Fibroblast of lung (primary cell): ENCODE measurements around the gene IDE. TPM values are rescaled to one million over a fixed set of nuclear protein-coding genes. Genes with fewer than 3 reads are reported as not detected.

Experiments used
- DNase-seq, 2 donors: peaks; one replicate each; pipeline versions ENCODE4 v3.0.0 to v3.0.0-alpha.2; 2010; ENCODE audit warnings: low read depth in 2 of 2
- H2AFZ ChIP-seq: 2 replicates; pipeline ENCODE4 v1.5.1; 2012; ENCODE audit warnings: low read length, control low read depth, inconsistent platforms
- H3K27ac ChIP-seq: 2 replicates; pipeline ENCODE4 v1.5.1; 2011; ENCODE audit warnings: low read length, control low read depth; ENCODE audit not compliant: insufficient read depth
- H3K27me3 ChIP-seq: 2 replicates; pipeline ENCODE4 v1.5.1; 2011; ENCODE audit warnings: mild to moderate bottlenecking, low read length; ENCODE audit not compliant: control insufficient read depth, insufficient read depth
- H3K36me3 ChIP-seq: 2 replicates; pipeline ENCODE4 v1.5.1; 2011; ENCODE audit warnings: low read length; ENCODE audit not compliant: control insufficient read depth, insufficient read depth
- H3K4me1 ChIP-seq: 2 replicates; pipeline ENCODE4 v1.5.1; 2011; ENCODE audit warnings: low read length; ENCODE audit not compliant: control insufficient read depth, insufficient read depth; ENCODE audit errors: extremely low read depth
- H3K4me2 ChIP-seq: 2 replicates; pipeline ENCODE4 v1.5.1; 2011; ENCODE audit warnings: low read length, control low read depth; ENCODE audit not compliant: insufficient read depth; ENCODE audit errors: extremely low read depth
- H3K4me3 ChIP-seq, 4 experiments: fragments of 200-600 bp in 1 of 4; sonication (generic) in 1 of 4; replicated peaks in 1 of 4; 2 replicates each; pipeline ENCODE4 v1.5.1; 2011 to 2016; ENCODE audit warnings: low read length in 4 of 4, low read depth in 3 of 4, mild to moderate bottlenecking in 3 of 4, control low read depth in 2 of 4, inconsistent platforms in 1 of 4, mixed read lengths in 1 of 4; ENCODE audit not compliant: insufficient read depth in 1 of 4; ENCODE audit errors: control extremely low read depth in 1 of 4
- H3K79me2 ChIP-seq: 2 replicates; pipeline ENCODE4 v1.5.1; 2012; ENCODE audit warnings: mild to moderate bottlenecking, low read length, inconsistent platforms; ENCODE audit not compliant: control insufficient read depth, insufficient read depth
- H3K9ac ChIP-seq: 2 replicates; pipeline ENCODE4 v1.5.1; 2011; ENCODE audit warnings: mild to moderate bottlenecking, low read length, control low read depth; ENCODE audit not compliant: insufficient read depth
- H3K9me3 ChIP-seq: 2 replicates; pipeline ENCODE4 v1.5.1; 2012; ENCODE audit warnings: low read depth, low read length; ENCODE audit not compliant: control insufficient read depth, insufficient read depth
- H4K20me1 ChIP-seq: 2 replicates; pipeline ENCODE4 v1.5.1; 2011; ENCODE audit warnings: low read length; ENCODE audit not compliant: control insufficient read depth, insufficient read depth; ENCODE audit errors: extremely low read depth
- EZH2 ChIP-seq: IDR thresholded peaks from 2 replicates; pipeline ENCODE4 v1.5.1; 2012; ENCODE audit warnings: low read length, control low read depth, mild to moderate bottlenecking; ENCODE audit errors: missing control alignments
- polyA minus RNA-seq: library from RNA; depleted of rRNA, polyadenylated mRNA; stranded (reverse); fragments of >200 nt; gene quantifications from 2 replicates; pipeline ENCODE4 v1.2.3, GENCODE V29; 2011; ENCODE audit warnings: low replicate concordance
- polyA plus RNA-seq, 2 donors: library from polyadenylated mRNA; depleted of rRNA in 1 of 2; stranded (reverse) in 1 of 2; unstranded in 1 of 2; fragments of >200 nt; gene quantifications; 2 replicates each; pipeline ENCODE4 v1.2.1, GENCODE V29; 2011 to 2012; ENCODE audit warnings: missing spikeins in 1 of 2
- total RNA-seq: library from RNA; depleted of rRNA; stranded (reverse); fragments of >200 nt; gene quantifications from 2 replicates; pipeline ENCODE4 v1.2.1, GENCODE V29; 2014
- TF ChIP-seq, protein P1 (sequence below), 2 donors: IDR thresholded peaks in 1 of 2; conservative IDR thresholded peaks in 1 of 2; 1 replicate in 1 of 2; 2 replicates in 1 of 2; pipeline ENCODE4 v1.5.1; 2011 to 2012; ENCODE audit warnings: low read length in 2 of 2, control low read depth in 1 of 2, inconsistent platforms in 1 of 2, low read depth in 1 of 2, mild to moderate bottlenecking in 1 of 2

The IDE gene
- total RNA-seq (19.3 and 21.3 TPM in 2 replicates), polyA plus RNA-seq (19.4 and 24.5 TPM in 2 replicates), polyA minus RNA-seq (7.9 and 11.5 TPM in 2 replicates)
- 15.4 and 15.9 TPM in 2 replicates for polyA plus RNA-seq (2012)

GRCh38 chr10:92573798-92574547 lies at the start of gene IDE:
IDE (minus strand) TSS chr10:92574093; CDS start chr10:92574019, 74 bp downstream.
- no peaks in the 10 kb centered on the region for H3K9me3 ChIP-seq
- DNase-seq, result peak; percentile 88 to 95

DNA sequence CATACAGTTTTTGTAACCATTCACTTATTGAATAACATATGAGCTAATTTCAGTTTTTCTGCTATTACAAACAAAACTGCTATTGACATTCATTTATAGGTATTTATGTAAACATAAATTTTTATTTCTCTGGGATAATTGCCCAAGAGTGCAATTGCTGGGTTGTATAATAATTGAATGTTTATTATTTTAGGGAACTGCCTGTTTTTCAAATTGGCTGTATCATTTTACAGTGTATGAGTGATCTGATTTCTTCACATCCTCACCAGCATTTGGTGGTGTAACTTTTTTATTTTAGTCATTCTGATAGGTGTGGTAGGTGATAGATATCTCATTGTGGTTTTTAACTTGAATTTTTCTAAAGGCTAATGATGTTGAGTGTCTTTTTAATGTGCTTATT lies 45.5 kb upstream of the IDE start:
- H3K4me3 ChIP-seq, result no peak overlapping the region
- no peaks in the 10 kb centered on the region for H3K79me2 ChIP-seq
- H2AFZ ChIP-seq, result no peak overlapping the region
- H3K9ac ChIP-seq, result no peak overlapping the region
- H3K4me1 ChIP-seq, result no peaks in the 10 kb centered on the region
- no peak for TF ChIP-seq EZH2
- TF ChIP-seq, protein P1, sequence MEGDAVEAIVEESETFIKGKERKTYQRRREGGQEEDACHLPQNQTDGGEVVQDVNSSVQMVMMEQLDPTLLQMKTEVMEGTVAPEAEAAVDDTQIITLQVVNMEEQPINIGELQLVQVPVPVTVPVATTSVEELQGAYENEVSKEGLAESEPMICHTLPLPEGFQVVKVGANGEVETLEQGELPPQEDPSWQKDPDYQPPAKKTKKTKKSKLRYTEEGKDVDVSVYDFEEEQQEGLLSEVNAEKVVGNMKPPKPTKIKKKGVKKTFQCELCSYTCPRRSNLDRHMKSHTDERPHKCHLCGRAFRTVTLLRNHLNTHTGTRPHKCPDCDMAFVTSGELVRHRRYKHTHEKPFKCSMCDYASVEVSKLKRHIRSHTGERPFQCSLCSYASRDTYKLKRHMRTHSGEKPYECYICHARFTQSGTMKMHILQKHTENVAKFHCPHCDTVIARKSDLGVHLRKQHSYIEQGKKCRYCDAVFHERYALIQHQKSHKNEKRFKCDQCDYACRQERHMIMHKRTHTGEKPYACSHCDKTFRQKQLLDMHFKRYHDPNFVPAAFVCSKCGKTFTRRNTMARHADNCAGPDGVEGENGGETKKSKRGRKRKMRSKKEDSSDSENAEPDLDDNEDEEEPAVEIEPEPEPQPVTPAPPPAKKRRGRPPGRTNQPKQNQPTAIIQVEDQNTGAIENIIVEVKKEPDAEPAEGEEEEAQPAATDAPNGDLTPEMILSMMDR (conservative IDR thresholded peaks at IDR 0.05 in 1 of 2, IDR thresholded peaks at IDR 0.05 in 1 of 2; ENCODE audit: low read depth in 1 of 2, low read length in 2 of 2), result no peak
- no peak overlapping the region for H3K4me2 ChIP-seq
- no peaks in the 10 kb centered on the region for H3K9me3 ChIP-seq
- no peak overlapping the region for H3K27ac ChIP-seq
- H3K36me3 ChIP-seq, result peaks cover 4% of the 10 kb centered on the region
- peak in 1 of 2 donors; percentile 53 for DNase-seq
- H4K20me1 ChIP-seq, result no peaks in the 10 kb centered on the region
- H3K27me3 ChIP-seq, result no peaks in the 10 kb centered on the region

More at GRCh38 chr10:92573798-92574547, at the start of gene IDE:
- no peaks in the 10 kb centered on the region for H4K20me1 ChIP-seq
- H3K79me2 ChIP-seq, result peaks cover 19% of the 10 kb centered on the region
- H3K9ac ChIP-seq, result peak within 1 kb of the TSS; percentile 74
- H3K27me3 ChIP-seq, result no peaks in the 10 kb centered on the region
- peak within 1 kb of the TSS; percentile 89 for H2AFZ ChIP-seq
- peak within 1 kb of the TSS; percentile 94 for H3K27ac ChIP-seq
- H3K36me3 ChIP-seq, result no peaks in the 10 kb centered on the region
- peak within 1 kb of the TSS; percentile 70 to 98 (median 82) for H3K4me3 ChIP-seq
- H3K4me2 ChIP-seq, result peak within 1 kb of the TSS; percentile 90
- TF ChIP-seq, protein P1 (conservative IDR thresholded peaks at IDR 0.05 in 1 of 2, IDR thresholded peaks at IDR 0.05 in 1 of 2; ENCODE audit: low read depth in 1 of 2, low read length in 2 of 2), result peak; percentile 64 to 81
- no peak for TF ChIP-seq EZH2
- H3K4me1 ChIP-seq, result peaks cover 13% of the 10 kb centered on the region

- H2AFZ ChIP-seq, result no peak overlapping the region
- no peaks in the 10 kb centered on the region for H3K4me1 ChIP-seq
- H3K27me3 ChIP-seq, result no peaks in the 10 kb centered on the region
- no peaks in the 10 kb centered on the region for H4K20me1 ChIP-seq
- peaks cover 2% of the 10 kb centered on the region for H3K36me3 ChIP-seq
- DNase-seq, result no peak
- H3K9ac ChIP-seq, result no peak overlapping the region
- H3K79me2 ChIP-seq, result peaks cover 1% of the 10 kb centered on the region
- TF ChIP-seq, protein P1 (conservative IDR thresholded peaks at IDR 0.05 in 1 of 2, IDR thresholded peaks at IDR 0.05 in 1 of 2; ENCODE audit: low read depth in 1 of 2, low read length in 2 of 2), result no peak
- TF ChIP-seq EZH2, result no peak
- H3K27ac ChIP-seq, result no peak overlapping the region
- no peaks in the 10 kb centered on the region for H3K9me3 ChIP-seq
- no peak overlapping the region for H3K4me3 ChIP-seq
- no peak overlapping the region for H3K4me2 ChIP-seq
Observed at GRCh38 chr10:92615515-92615914, 41.6 kb upstream of the IDE start.
